Panc1 (cell line): ENCODE measurements around the gene CD320.

Experiments
- CTCF ChIP-seq: fragments of 450-650 bp; IDR thresholded peaks from 2 replicates; pipeline ENCODE4 v1.5.1; 2017; ENCODE audit warnings: mild to moderate bottlenecking
- POLR2AphosphoS5 ChIP-seq: IDR thresholded peaks from 2 replicates; pipeline ENCODE4 v1.6.1; 2012; ENCODE audit warnings: mild to moderate bottlenecking, low read depth, low read length, moderate library complexity
- REST ChIP-seq, 2 experiments: IDR thresholded peaks; 2 replicates each; pipeline ENCODE4 v1.6.1; 2011 to 2012; ENCODE audit warnings: low read depth in 2 of 2, control low read depth in 1 of 2, low read length in 1 of 2, mild to moderate bottlenecking in 1 of 2, moderate library complexity in 1 of 2; ENCODE audit not compliant: insufficient read depth in 1 of 2
- SIN3A ChIP-seq: IDR thresholded peaks from 2 replicates; pipeline ENCODE4 v1.6.1; 2012; ENCODE audit warnings: low read depth, mild to moderate bottlenecking, low read length, moderate library complexity, borderline replicate concordance; ENCODE audit not compliant: insufficient read depth
- TCF7L2 ChIP-seq: IDR thresholded peaks from 2 replicates; pipeline ENCODE4 v1.6.1; 2011; ENCODE audit warnings: mild to moderate bottlenecking, low read depth, low read length, inconsistent platforms

- TF ChIP-seq CTCF (no peak), POLR2AphosphoS5 (no peak), SIN3A (no peak), REST (IDR thresholded peaks at IDR 0.05; ENCODE audit: insufficient read depth in 1 of 2, low read depth in 2 of 2, low read length in 1 of 2) (no peak), TCF7L2 (no peak)
These were observed 2.4 kb downstream of the CD320 start for GRCh38 chr19:8305798-8306197.
